HCT116 (cell line): ENCODE results near the gene PRDM11. TPM values are rescaled to one million over a fixed set of nuclear protein-coding genes. Genes with fewer than 3 reads are reported as not detected.

Experiments used
- ATAC-seq: fragments of 200-7000 bp; cut with Tn5 transposase; 2 replicates; pipeline ENCODE4 v1.9.1; 2020; ENCODE audit warnings: mild to moderate bottlenecking, moderate library complexity
- BruUV-seq: library from RNA; stranded (reverse); fragments of 400-500 nt; replicated peaks from 2 replicates; lab custom pipeline; 2021; lab: Mats Ljungman, UMichigan
- CTCF ChIA-PET: fragments of 300-600 bp; sonication (Branson Sonifier 250); formaldehyde crosslinking; loops from one replicate; lab custom pipeline; 2021; ENCODE audit warnings: antibody characterized with exemption; lab: Charles Lee
- POLR2A ChIA-PET: fragments of 300-600, 350-600 bp; sonication (Branson Sonifier 250); formaldehyde crosslinking; loops from one replicate; lab custom pipeline; 2021; ENCODE audit warnings: antibody characterized with exemption; lab: Charles Lee
- RAD21 ChIA-PET, 2 experiments: fragments of 300-600 bp; sonication (Branson Sonifier 250); formaldehyde crosslinking; loops; one replicate each; lab custom pipeline; 2023; ENCODE audit warnings: low total read pairs in 2 of 2; ENCODE audit not compliant: uncharacterized antibody in 2 of 2, unreplicated experiment in 2 of 2, low non-redundant PET in 1 of 2; lab: Charles Lee
- DNase-seq: peaks from one replicate; pipeline ENCODE4 v3.0.0-alpha.2; 2010; ENCODE audit warnings: low read depth, low spot score
- H2AFZ ChIP-seq: fragments of 200-600 bp; shearing (Covaris generic), sonication (generic); 2 replicates; pipeline ENCODE4 v1.6.1; 2017; ENCODE audit warnings: low read depth, mixed run types, mixed read lengths, antibody characterized with exemption, low read length; ENCODE audit not compliant: poor library complexity, severe bottlenecking
- H3K27ac ChIP-seq: 2 replicates; pipeline ENCODE4 v1.5.1; 2012; ENCODE audit warnings: low read depth, low read length
- H3K27me3 ChIP-seq: fragments of 200-600 bp; sonication (generic); 2 replicates; pipeline ENCODE4 v1.6.1; 2016; ENCODE audit warnings: mixed run types, low read length, mixed read lengths; ENCODE audit not compliant: insufficient read depth
- H3K36me3 ChIP-seq, 2 experiments: fragments of 200-500 bp in 1 of 2; fragments of 200-600 bp in 1 of 2; sonication (Bioruptor generic) in 1 of 2; sonication (generic) in 1 of 2; 2 replicates each; pipeline versions ENCODE4 v1.5.1 to v1.6.1; 2014 to 2016; ENCODE audit warnings: low read length in 2 of 2, inconsistent platforms in 1 of 2, mixed read lengths in 1 of 2, mixed run types in 1 of 2; ENCODE audit not compliant: insufficient read depth in 2 of 2, control insufficient read depth in 1 of 2
- H3K4me1 ChIP-seq, 2 experiments: fragments of 200-600 bp in 1 of 2; sonication (generic) in 1 of 2; 2 replicates each; pipeline versions ENCODE4 v1.5.1 to v1.6.1; 2012 to 2017; ENCODE audit warnings: low read length in 2 of 2, inconsistent platforms in 1 of 2, mild to moderate bottlenecking in 1 of 2, mixed read lengths in 1 of 2, mixed run types in 1 of 2, moderate library complexity in 1 of 2; ENCODE audit not compliant: insufficient read depth in 2 of 2, control insufficient read depth in 1 of 2
- H3K4me2 ChIP-seq: fragments of 200-600 bp; sonication (generic); 2 replicates; pipeline ENCODE4 v1.6.1; 2017; ENCODE audit warnings: mixed run types, low read length, mixed read lengths
- H3K4me3 ChIP-seq, 2 experiments: fragments of 200-600 bp in 1 of 2; sonication (generic) in 1 of 2; replicated peaks in 1 of 2; 2 replicates each; pipeline ENCODE4 v1.5.1; 2011 to 2016; ENCODE audit warnings: low read length in 2 of 2, control low read depth in 1 of 2, low read depth in 1 of 2, mild to moderate bottlenecking in 1 of 2, mixed read lengths in 1 of 2, mixed run types in 1 of 2
- H3K79me2 ChIP-seq: fragments of 200-600 bp; sonication (generic); 2 replicates; pipeline ENCODE4 v1.6.1; 2017; ENCODE audit warnings: mild to moderate bottlenecking, mixed run types, low read length, moderate library complexity, mixed read lengths; ENCODE audit not compliant: insufficient read depth
- H3K9ac ChIP-seq: fragments of 200-600 bp; sonication (generic); 2 replicates; pipeline ENCODE4 v1.6.1; 2016; ENCODE audit warnings: low read length, mixed read lengths
- H3K9me2 ChIP-seq: fragments of 200-600 bp; sonication (generic), shearing (Covaris generic); 2 replicates; pipeline ENCODE4 v1.6.1; 2017; ENCODE audit warnings: mixed run types, mild to moderate bottlenecking, moderate library complexity; ENCODE audit not compliant: insufficient read depth
- H3K9me3 ChIP-seq, 2 experiments: fragments of 200-500 bp in 1 of 2; fragments of 200-600 bp in 1 of 2; sonication (Bioruptor generic) in 1 of 2; sonication (generic) in 1 of 2; 2 replicates each; pipeline ENCODE4 v1.6.1; 2014 to 2017; ENCODE audit warnings: low read length in 2 of 2, mixed read lengths in 2 of 2, inconsistent platforms in 1 of 2, low read depth in 1 of 2, mild to moderate bottlenecking in 1 of 2, mixed run types in 1 of 2, moderate library complexity in 1 of 2; ENCODE audit not compliant: control insufficient read depth in 1 of 2, insufficient read depth in 1 of 2
- H4K20me1 ChIP-seq: fragments of 200-600 bp; sonication (generic), shearing (Covaris generic); 2 replicates; pipeline ENCODE4 v1.6.1; 2017; ENCODE audit warnings: mixed run types, mild to moderate bottlenecking, moderate library complexity; ENCODE audit not compliant: insufficient read depth
- CBX3 ChIP-seq: IDR thresholded peaks from 2 replicates; pipeline ENCODE4 v1.6.1; 2012; ENCODE audit warnings: low read depth
- EZH2 ChIP-seq: fragments of 200-600 bp; sonication (generic); IDR thresholded peaks from 2 replicates; pipeline ENCODE4 v1.6.1; 2017; ENCODE audit warnings: antibody characterized with exemption, mixed run types
- FOSL1 ChIP-seq: IDR thresholded peaks from 2 replicates; pipeline ENCODE4 v1.6.1; 2012; ENCODE audit warnings: low read depth
- POLR2A ChIP-seq: IDR thresholded peaks from 2 replicates; pipeline ENCODE4 v1.7.0; 2011; ENCODE audit warnings: borderline replicate concordance; ENCODE audit not compliant: insufficient read depth, insufficient read length; ENCODE audit errors: extremely low read depth
- REST ChIP-seq: IDR thresholded peaks from 2 replicates; pipeline ENCODE4 v1.6.1; 2012; ENCODE audit warnings: low read depth
- intact Hi-C: fragments of 100-400 bp; cut with micrococcal nuclease; formaldehyde crosslinking; loops from 2 replicates; pipeline ENCODE4 v1.10.0; 2022
- total RNA-seq: library from RNA; stranded (reverse); gene quantifications from one replicate; pipeline ENCODE4 v1.2.1, GENCODE V29; 2021; ENCODE audit not compliant: unreplicated experiment
- TF ChIP-seq, protein P1 (sequence below): IDR thresholded peaks from 2 replicates; pipeline ENCODE4 v1.6.1; 2011; ENCODE audit warnings: mild to moderate bottlenecking, low read length, moderate library complexity; ENCODE audit not compliant: insufficient replicate concordance; ENCODE audit errors: extremely low read depth

The PRDM11 gene
- total RNA-seq, 1 experiment from 2014 or later: 9.3 TPM

GRCh38 chr11:45178223-45178622 is 31.8 kb downstream of the PRDM11 start:
- DNase-seq: no peak
- ATAC-seq: no peak
- POLR2A ChIA-PET: no interaction called here
- Histone ChIP-seq H3K36me3 (no peaks in the 10 kb centered on the region), H3K4me3 (no peak overlapping the region), H2AFZ (no peak overlapping the region), H3K9me3 (no peaks in the 10 kb centered on the region), H3K4me2 (no peak overlapping the region), H3K27ac (no peak overlapping the region), H3K9me2 (no peaks in the 10 kb centered on the region), H3K9ac (no peak overlapping the region), H3K79me2 (no peaks in the 10 kb centered on the region), H4K20me1 (no peaks in the 10 kb centered on the region), H3K4me1 (peaks cover 37% of the 10 kb centered on the region in 2 experiments), H3K27me3 (no peaks in the 10 kb centered on the region)
- RAD21 ChIA-PET: no interaction called here
- intact Hi-C loops: no loop called here
- TF ChIP-seq, protein P1, sequence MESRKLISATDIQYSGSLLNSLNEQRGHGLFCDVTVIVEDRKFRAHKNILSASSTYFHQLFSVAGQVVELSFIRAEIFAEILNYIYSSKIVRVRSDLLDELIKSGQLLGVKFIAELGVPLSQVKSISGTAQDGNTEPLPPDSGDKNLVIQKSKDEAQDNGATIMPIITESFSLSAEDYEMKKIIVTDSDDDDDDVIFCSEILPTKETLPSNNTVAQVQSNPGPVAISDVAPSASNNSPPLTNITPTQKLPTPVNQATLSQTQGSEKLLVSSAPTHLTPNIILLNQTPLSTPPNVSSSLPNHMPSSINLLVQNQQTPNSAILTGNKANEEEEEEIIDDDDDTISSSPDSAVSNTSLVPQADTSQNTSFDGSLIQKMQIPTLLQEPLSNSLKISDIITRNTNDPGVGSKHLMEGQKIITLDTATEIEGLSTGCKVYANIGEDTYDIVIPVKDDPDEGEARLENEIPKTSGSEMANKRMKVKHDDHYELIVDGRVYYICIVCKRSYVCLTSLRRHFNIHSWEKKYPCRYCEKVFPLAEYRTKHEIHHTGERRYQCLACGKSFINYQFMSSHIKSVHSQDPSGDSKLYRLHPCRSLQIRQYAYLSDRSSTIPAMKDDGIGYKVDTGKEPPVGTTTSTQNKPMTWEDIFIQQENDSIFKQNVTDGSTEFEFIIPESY: no peak
- no peak for TF ChIP-seq EZH2
- no peak for TF ChIP-seq POLR2A
- no peak for TF ChIP-seq CBX3
- TF ChIP-seq REST: no peak
- TF ChIP-seq FOSL1: no peak
- no TSS peak for BruUV-seq
- CTCF ChIA-PET: no interaction called here
